HG02943 (cell line): ENCODE measurements around the gene NYAP2.

Experiments
- ATAC-seq: cut with Tn5 transposase; IDR thresholded peaks from one replicate; pipeline ENCODE4 v1.9.1; 2021; ENCODE audit warnings: mild to moderate bottlenecking, low read depth, moderate library complexity; ENCODE audit not compliant: unreplicated experiment

NYAP2 gene

DNA sequence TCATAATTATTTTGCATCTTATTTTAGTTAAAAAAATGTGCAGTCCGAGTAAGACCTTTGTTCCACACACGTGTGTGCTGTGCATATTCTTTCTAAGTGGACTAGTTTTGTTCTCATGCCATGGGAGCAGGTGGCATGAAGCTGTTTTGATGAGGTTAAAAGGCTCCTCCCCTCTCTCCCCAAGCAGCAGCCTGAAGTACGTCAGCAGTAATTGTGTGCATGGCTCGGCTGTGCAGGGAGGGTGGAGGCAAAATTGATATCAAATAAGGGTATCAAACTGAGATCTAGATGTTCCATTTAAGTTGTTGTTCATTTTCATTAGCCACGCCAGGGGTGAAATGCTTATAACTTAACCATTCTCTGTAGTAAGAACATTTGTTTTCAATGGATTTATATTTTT lies at the start of gene NYAP2:
Gene NYAP2, plus strand, starts transcription at position 207 of the 400 bp plus-strand sequence. CDS start 9,171 bp downstream, outside the sequence.
- no peak for ATAC-seq

DNA sequence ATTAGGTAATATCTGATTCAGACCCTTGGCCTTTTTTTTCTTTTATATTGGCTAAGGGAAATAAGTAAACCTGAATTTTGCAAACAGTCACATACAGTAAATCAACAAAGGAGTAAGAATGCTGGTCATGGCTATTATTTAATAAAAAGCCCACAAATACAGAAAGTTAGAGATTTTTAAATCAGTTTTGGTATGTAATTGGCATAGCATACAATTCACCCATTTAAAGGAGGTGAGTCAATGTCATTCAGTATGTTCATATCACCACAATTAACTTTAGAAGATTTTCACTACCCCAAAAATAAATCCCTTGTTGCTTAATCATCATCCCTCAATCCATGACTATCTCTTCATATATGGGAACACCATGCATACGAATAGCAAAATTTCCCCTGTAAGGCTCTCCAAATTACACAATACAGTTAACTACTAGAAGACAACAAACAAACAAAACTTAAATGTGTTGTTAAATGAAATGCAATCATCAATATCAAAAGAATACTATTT lies 45.9 kb upstream of the NYAP2 start:
- no peak for ATAC-seq

DNA sequence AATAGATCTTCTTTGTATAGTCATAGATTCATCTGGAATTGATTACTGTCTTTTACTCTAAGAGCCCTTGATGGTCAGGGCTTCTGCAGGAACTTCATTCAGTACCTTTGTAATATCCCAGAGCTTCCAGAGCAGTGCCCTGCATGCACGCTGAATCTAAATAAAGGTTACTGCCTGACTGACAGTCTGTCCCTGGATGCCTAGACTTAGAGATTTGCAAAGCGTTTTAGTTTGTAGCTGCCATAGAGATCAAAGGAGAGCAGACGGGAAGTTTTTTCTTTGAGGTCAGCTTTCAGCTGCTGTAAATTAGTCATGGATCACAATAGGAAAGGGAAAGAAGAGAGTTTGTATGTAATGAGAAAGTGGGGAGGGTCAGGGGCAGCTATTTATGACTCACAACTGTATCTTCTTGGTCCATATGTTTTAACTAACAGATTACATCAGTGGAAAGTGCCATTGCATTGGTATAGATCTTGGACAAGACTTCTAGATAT lies 45.2 kb upstream of the NYAP2 start:
- no peak for ATAC-seq

DNA sequence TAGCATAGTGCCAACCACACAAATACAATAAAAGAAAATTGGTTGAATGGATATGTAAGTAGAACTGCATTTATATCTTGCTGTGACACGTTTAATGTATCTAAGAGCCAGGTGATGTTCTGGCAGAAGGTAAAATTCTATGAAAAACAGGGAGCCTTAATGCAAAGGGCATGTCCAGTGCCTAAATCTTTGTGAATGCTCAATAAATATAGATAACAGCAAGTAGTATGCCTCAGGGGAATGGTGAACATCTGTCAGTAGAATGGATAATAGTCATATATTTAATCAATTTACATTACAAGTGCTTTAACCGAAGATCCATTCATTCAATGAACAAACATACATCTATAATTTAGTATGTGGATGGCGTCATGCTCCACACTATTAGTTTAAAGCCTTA lies 43.7 kb upstream of the NYAP2 start:
- ATAC-seq, result no peak

DNA sequence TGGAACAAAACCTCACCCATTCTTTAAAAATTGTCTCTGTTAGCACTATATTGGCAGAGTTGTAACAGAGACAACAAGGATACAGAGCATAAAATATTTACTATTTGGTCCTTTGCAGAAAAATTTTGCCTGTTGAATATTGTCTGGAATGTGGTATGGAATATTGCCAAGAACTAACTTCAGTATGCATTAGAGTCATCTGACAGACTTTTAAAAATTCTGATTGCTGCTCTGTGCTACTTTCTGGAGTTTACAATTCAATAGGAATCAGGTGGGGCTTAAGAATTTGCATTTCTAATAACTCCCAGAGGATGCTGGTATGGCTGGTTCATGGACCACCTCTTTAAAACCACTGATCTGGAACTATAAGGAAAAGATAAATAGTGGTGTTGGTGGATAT lies 32.8 kb upstream of the NYAP2 start:
- no peak for ATAC-seq

DNA sequence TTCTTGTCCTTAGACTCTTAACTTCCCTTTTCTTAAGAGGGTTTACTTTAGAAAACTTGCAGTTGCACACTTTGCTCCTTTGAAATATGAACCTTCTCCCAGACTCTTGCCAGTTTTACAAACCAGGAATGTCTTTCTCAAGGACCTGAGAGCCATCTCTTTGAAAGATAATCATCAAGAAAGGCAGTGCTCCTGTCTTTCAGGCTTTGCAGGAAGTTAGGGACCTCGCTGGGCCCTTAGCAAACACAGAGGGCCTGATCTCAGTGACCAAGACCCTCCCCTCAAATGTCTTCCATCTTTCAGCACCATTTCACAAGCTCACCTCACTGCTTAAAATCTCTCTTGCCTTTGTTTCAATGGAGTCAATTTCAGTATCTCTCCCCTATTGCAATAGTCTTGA lies 32.0 kb upstream of the NYAP2 start:
- no peak for ATAC-seq

DNA sequence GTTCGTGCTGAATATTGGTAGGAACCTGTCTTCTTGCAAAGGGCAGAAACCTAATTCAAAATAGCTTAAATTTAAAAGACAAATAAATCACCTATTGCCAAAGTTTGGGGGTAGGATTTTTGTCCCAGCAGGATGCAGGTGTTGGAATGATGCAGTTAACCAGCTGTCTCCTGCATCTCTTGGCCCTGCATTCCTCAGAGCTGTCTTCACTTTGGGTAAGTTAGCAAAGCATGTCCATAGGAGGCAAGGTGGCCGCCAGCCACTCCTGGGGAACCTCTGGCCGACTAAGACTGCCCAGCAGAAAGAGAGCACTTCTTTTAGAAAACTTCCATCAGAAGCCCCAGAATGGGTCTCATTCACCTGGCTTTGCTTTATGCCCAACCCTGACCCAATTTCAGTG lies 20.5 kb upstream of the NYAP2 start:
- ATAC-seq, result no peak

DNA sequence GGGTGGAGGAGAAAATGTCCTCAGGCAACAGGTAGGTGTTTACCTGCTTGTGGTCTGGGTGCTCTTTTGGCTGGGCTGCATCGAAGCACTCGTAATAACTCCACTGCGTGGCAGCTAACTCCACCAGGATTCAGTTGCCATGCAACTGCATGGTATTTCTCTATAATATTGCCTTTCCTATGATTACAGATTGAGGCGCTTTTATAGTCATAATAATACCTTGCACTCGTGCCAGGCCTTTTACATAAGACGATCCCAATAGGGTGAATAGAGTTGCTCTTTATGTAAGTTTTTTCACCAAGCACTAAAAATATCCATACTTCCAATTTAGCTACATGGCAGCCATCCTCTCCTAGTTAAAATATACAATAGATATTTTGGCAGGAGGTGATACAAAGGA lies 19.7 kb upstream of the NYAP2 start:
- no peak for ATAC-seq

DNA sequence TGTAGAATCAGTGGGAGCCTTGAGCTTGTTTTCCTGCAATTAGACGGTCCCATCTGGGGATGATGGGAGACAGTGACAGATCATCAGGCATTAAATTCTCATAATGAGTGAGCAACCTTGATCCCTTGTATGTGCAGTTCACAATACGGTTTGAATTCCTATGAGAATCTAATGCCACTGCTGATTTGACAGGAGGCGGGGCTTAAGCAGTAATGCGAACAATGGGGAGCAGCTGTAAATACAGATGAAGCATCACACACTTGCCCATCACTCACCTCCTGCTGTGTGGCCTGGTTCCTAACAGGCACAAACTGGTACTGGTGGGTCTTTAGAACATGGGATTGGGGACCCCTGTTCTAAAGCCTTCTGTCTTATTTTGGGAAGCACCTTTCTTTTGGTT lies 17.9 kb upstream of the NYAP2 start:
- no peak for ATAC-seq

DNA sequence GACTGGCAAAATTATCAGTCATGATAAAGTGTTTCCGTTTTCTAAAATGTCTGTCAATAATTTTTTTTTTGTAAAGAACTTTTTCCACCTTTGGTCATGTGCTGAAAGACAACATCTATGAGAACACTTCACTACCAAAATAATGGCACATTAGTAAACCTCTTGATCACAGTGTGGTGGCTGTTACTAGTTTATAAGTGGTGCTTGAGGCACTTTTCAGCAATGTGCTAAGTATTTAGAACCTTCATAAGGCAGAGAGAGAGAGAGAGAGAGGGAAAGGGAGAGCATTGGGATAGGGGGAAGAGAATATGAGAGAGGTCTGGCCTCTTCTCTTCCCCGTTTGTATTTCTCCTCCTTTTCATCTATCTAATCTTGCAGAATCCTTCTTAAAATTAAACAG lies 1.1 kb upstream of the NYAP2 start:
- no peak for ATAC-seq

DNA sequence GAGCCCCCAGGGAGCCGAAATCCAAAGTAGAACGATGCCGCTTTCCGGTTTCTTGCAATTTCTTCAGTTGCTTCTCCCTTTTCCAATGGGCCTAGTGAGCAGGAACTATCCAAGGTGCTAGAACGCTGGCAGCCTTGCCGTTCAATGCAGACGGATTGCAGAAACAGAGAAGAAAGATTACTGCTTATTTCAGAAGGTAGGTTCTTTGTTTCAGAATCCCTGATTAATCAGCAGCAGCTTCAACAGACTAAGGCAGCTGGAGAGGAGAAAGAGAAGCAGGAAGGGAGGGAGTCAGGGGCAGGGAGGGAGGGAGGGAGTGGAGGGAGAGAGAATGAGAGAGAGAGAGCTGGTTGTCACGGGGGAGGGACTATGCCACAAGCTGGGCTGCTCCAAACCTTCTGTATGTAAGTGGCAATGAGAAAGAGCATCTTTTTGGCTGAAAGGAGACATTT lies 576 bp downstream of the NYAP2 start:
- ATAC-seq, result no peak

DNA sequence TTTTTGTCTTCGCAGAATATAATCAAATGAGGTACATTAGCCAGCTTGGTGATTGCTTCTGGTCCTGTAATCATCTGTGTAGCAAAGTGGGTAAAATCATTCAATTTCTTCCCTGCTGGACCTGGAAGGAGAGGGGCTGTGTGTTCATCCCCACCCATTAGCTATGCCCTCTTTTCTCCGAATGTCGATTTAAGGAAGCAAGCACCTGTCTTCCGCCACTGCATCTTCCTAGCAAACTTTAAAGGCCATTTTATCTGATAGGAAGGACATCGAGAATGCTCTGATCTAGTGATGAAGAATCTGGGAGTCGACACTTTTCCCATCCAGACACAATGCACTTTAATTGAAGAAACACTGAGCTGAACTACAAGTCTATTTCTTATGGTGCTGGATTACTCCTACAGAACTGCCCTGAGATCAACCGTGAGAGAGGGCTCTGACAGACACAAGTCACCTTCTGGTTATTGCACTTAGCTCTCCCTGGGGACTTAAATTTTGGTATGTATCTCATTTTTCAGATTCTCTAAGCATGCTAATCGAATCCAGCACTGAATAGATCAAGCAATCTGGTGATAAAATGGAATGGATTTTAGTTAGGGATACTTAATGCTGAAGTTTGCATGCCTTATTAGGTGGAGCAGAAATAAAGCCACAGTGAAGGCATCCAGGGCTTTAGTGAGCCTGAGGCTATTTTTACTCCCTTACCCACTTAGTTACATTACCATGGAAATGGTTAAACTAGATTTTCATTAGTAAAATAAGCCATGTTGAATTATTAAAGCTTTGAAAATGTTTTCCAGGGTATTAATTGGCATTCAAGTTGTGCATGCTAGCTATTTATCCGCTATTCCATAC lies 1.3 kb downstream of the NYAP2 start:
- no peak for ATAC-seq

DNA sequence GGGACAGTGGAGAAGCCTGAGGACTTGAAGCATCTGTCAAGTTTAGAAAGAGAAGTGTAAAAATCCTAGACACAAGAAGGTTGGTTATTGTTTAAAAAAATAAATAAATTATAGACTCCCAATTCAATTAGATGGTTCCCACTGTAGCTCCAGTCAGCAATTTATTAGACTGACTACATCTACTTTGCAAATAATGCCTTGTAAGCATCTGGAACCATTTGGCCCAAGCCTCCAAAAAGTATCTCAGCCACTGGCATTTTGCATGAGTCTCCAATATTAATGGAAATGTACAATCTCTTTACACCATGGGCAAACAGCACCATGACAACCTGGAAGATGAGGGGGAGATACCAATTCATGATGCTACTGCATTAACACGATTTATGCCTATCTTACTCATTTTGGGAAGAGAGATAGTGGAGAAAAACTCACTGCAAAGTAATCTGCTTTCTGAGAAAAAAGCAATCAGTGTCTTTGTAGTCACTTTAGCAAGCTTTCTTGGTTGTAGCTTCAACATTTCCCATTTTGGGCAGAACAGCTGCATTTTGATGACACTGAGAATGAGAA lies 2.8 kb downstream of the NYAP2 start:
- no peak for ATAC-seq

DNA sequence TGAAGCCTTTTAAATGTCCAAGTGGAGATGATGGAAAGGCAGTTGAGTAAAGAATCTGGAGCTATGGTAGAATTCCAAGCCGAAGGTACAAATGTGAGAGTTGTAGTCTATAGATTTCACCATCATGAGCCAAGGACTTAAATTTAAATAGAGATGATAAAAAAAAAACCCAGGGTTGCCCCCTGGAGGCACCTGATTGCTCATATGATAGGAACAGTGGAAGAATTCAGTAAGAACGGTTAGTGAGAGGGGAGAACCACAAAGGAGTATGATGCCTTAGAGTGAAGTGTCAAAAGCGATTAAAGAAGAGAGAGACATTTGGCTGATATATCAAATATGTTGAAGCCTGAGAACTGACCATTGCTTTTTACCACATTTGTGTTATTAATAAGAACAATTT lies 11.9 kb downstream of the NYAP2 start:
- no peak for ATAC-seq

DNA sequence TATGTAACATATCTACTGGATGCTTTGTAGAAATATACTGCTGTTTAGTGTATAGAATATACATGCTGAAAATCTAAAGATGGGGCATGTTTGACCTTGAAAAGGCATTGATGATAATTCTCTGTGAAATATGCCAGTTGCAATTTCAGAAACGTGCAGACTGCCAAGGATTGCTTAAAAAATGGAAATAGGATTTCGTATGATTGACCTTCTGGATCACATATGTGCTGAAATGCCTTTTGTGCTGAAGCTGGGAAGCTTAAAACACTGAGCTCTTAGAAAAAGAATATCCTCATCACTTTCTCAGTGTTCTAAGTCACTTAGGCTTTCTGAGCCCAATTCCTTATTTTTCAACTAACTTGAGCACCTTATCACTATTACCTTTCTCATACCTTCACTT lies 14.3 kb downstream of the NYAP2 start:
- no peak for ATAC-seq

DNA sequence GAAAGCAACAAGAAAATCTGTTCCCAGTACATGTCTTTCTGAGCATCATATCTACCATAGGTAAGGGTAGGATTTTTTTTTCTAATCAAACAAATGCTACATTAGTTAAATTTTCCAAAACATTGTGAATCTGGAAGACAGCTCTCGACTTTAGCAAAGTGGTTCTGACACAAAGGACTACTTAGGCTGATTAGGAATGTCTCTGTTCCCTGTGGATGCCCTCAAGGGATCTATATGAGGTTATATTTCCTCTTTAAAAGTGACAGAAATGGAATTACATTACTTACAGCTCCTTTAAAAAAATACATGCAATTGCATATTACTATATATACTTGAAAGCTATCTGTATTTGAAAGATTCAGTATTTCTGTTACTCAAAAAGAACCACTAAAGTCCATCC lies 15.4 kb downstream of the NYAP2 start:
- no peak for ATAC-seq

DNA sequence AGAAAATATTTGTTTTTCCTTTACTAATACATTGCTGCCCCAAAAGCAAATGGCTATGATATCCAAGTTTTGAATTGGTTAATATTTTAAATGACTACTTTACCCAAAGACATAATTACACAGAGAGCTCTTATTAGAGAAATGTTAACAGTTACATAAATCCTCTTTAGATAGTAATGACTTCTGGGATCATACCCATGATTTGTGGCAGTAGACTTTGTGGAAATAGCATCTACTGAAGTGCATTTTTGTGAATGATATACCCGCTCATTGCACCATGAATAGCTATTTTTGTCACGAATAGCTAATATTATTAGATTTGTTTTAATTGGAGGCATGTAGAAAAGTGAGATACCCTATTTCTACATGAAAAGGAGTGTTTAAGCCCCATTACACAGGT lies 15.8 kb downstream of the NYAP2 start:
- no peak for ATAC-seq

DNA sequence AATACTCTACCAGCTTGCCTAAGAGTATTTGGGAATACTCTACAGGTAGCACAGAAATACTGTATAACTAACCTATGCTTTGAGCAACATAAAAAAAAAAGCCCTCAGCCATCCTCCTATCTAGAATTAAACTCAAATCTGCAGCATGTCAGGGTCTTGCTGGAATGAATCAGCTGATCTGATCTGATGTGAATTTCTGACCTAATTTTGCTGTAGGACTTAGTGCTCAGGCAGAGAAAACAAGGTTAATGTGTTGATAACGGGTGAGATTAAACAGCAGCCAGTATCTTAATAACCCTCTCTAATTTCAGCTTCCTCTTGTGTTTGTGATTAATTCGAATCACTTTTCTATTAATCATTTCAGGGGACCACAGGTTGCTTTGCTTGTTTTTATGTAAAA lies 16.3 kb downstream of the NYAP2 start:
- no peak for ATAC-seq

DNA sequence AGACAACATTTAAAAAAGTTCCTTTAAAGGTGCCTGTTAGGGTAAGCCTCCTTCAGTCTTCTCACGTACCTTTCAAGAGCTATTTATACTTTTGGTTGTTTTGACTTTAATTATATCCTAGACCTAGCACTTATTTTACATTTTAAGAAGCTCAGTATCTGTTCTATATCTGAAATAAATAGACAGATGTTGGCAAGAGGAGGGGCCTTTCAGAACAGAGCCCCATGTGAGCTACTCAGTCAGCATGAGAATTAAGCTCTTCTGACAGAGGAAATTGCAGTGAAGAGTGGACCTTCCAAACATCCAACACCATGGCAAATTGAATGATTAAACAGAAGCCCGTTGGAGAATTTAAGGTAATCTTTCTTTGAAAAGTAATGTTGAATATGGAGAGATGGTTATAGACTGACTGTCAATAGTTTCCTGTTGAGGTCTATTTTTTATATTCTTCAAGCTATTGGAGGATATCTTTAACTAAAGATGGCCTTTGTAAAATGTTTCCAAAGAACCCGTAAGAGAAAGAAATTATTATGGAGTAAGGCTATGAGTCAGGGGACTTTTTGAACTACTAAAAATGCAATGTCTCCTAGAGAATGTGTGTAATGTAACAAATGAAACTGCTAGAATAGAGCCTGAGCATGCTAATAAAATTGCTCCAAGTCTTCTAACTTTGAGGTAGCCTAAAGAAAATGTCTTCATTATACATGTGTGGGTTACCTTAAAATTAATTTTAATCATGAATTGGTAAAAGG lies 17.3 kb downstream of the NYAP2 start:
- ATAC-seq, result no peak

DNA sequence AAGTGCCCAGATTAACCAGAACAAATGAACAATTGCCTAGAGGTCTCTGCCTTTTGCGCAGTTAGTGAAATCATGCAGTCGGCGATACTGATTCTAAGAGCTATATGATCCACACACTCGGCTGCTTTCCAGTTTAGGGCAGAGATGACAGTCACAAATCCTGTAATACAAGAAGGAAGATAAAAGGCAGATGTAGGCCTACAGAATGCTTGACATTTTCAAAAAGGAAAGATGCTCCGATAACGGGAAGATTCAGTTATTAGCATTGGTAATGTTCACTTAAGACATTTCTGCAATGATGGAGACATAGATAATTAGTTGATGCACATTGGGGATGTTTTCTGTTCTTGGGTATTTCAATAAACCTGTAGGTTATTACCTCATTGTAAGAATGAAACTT lies 19.5 kb downstream of the NYAP2 start:
- no peak for ATAC-seq

DNA sequence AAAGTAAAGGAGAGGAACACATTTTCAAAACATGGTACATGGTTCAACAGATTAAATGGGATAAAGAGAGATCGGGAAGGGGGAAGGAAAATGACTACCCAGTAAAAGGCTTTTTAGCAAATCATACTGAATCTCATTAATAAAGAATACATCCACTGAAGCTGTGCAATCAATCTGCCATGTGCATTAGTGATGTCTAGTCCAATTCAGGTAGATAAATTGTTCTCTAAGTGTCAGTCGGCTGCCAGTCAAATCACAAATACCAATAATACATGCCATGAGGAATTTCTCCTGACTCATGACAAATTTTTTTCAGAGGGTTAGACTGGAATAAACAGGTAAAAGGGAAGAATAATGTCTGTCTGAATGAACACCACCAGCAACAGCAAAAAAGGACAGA lies 22.6 kb downstream of the NYAP2 start:
- ATAC-seq, result no peak
